DMS 273 treated with DMSO at 0.1 percent for 48 hours (cell line): ENCODE measurements around the gene KIAA0513.

ENCODE experiments used
- DNase-seq: peaks from one replicate; lab custom pipeline; 2025; lab: John Stamatoyannopoulos, UW

The KIAA0513 gene

DNA sequence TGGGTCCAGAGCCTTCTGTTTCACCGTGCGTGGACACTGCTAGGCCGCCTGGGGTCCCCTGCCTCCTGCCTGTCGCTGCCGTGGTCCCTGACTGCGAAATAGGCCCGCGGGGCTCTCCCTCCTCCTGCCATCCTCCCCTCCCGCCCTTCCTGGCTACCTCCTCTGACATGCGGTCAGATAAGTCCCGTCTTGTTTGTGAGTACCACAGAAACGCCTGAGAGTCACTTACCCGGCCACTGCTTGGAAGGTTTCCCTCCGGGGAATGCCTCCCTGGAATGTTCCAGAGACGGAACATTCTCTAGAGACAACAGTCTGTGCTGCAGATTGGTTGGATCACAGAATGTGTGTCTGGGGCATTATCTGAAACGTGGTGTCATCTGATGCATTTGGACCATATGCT is 61.9 kb downstream of the KIAA0513 start:
- DNase-seq = no peak

DNA sequence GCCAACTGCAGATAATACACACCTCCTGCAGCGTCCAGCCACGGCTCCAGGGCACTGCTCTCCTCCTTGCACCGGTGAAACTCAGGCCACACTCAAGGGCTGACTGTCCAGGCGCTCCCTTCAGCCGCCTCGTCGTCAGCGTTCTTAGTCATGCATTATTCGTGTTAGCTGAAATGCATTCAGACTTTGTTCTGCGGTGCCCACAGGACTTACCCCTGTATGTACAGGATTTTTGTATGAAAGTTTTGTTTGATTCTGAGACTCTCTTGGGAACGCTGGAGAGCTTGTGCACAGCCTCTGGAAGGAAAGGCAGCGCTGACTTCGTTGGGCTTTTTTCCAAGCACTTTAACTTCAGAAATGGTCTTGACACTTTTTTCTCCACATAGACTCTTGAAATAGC is 62.6 kb downstream of the KIAA0513 start:
- no peak for DNase-seq

DNA sequence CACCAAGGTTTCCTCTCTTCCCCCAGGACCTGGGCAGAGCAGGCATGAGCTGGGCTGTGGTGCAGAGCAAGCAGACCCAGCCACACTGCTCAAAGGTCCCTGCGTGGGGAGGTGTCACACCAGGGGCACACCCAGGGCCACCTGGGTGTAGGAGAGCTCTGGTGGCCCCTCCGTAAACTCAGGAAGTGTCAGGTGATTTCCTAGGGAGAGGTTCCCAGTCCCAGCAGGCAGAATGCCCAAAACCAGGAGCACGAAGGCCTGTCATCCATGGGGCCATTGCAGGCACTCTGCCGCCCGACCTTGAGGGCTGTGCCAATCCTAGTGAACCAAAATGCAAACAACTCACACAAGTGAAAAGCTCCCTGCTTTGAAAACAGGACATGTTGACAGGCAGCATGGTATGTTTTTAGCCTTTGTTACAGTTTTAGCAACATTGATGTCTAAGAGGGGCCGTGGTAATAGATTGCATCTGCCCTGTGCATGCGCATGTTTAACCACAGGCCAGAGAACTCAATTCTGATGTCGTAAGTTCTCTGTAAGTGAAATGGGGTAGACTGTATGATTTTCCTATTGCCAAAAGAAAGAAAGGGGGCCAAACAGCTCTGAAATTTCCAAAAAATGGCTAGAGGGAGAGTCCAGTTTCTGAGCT is 63.4 kb downstream of the KIAA0513 start:
- DNase-seq = no peak

DNA sequence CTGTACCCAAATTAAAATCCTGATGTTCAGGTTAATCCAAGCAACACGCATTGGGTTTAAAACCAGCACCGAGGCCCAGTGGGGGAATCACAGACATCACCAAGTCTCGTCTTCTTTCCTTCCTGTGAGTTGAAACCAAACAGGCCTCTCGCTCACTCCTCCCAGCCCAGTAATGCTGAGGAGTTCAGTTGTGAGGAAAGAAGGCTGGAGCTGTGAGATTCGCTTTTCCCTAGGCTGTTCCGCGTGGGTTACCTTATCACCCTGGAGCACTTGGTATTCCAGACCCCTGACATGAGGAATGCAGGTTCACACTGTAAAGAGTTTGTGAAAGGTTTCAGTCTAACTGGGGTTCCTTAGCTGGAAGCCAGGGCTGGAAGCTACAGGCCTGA is 63.9 kb downstream of the KIAA0513 start:
- no peak for DNase-seq

GRCh38 chr16:85092309-85092708 is 64.7 kb downstream of the KIAA0513 start:
- DNase-seq = no peak

- no peak for DNase-seq
These were observed 65.3 kb downstream of the KIAA0513 start for GRCh38 chr16:85092851-85093250.

DNA sequence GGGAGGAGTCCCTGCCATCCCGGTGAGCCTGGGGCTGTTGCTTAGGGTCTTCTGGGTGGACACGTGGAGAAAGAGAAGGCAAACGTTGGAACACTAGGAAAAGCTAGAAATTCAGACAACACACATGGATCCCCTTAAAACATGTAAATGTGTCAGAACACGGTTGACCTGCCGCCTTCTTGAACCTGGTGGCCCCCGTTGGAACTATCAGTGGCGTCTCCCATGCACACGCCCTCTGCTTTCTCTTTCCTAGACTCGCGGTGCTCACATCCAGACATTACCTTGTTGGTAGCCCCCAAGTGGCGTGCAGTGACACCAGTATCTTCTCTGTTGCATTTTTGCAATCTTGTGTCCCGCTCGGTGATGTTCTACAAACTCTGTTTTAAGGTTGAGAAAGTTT is 66.1 kb downstream of the KIAA0513 start:
- no peak for DNase-seq

DNA sequence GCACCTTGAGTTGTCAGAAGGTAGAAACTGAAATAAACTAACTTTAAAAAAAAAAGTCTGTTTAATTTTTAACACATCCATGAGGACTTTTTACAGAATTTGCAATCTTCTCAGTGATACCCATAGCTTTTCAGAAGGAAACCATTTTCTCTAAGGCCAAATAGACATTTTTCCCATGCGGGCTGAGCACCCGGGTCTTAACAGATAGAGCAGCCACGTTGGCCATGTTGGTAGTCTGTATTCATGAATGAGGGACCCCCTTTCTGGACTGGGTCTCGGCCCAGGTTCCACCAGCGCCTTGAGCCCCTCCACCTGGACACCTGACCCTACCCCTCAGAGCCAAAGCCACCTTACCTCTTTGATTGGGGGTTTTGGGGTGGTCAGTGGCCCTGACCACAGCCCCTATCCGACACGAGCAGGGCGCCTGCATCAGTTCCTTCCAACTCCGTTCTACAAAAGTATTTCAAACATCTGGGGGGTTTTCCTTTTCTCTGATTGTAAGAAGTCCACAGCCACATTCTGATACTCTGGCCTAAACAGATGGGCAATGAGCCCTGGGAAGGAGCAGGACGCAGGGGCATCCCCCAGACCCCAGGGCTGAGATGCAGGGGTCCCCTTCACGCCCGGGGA is 66.7 kb downstream of the KIAA0513 start:
- no peak for DNase-seq

DNA sequence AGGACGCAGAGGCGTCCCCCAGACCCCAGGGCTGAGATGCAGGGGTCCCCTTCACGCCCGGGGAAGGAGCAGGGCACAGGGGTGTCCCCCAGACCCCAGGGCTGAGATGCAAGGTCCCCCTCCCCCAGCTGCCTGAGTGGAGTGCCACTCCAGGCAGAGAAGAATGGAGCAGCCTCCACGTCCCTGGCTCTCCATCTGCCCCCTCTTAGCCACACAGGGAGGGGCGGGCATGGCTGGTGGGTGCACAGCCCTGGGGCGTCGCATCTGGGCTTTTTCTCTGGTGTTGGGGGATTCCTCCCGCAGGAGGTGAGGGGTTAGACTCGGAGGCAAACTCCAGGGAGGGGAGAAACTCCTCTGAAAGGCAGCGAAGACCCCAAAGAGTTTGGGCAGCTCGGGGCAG is 67.2 kb downstream of the KIAA0513 start:
- DNase-seq = no peak

- no peak for DNase-seq
These were observed 69.3 kb downstream of the KIAA0513 start for GRCh38 chr16:85096921-85097320.

DNA sequence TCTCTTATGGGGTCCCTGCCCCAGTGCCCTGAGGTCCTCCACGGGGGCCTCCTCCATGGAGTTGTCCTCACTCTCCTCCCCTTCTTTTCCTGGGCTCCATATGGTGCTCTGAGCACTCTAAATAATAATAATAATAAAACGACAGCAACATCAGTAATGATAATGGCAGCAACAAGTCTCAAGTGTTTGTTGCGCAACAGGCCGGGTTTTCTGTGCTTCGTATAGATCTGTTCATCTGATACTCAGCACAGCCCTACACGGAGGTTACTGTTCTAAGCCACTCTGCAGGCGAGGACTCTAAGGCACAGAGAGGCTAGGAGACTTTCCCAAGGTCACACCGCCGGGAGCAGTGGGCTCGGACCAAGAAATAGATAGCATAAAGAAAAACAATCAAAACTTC is 71.0 kb downstream of the KIAA0513 start:
- DNase-seq = no peak

GRCh38 chr16:85100265-85100664 is 72.7 kb downstream of the KIAA0513 start:
- DNase-seq = no peak

- no peak for DNase-seq
These were observed 74.5 kb downstream of the KIAA0513 start for GRCh38 chr16:85101956-85102630.

GRCh38 chr16:85103114-85104079 is 75.8 kb downstream of the KIAA0513 start:
- no peak for DNase-seq

- no peak for DNase-seq
These were observed 76.6 kb downstream of the KIAA0513 start for GRCh38 chr16:85104147-85104546.

GRCh38 chr16:85104821-85105391 is 77.3 kb downstream of the KIAA0513 start:
- no peak for DNase-seq

- no peak for DNase-seq
These were observed 77.9 kb downstream of the KIAA0513 start for GRCh38 chr16:85105475-85105874.

DNA sequence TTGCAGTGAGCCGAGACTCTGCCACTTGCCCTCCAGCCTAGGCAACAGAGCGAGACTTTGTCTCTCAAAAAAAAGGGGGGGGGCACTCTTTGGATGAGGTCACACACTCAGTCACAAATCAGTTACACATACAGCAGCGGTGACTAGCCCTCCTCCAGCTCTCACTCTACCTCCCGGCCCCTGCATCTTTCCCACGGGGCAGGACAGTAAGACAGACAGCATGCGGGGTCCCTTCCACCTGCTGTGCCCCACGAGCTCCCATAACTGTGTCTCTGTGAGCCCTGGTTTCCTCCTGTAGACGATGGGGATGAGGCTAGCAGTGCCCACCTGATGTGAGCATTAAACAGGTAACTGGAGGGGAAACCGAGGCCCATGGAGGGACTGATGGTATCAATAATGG is 79.5 kb downstream of the KIAA0513 start:
- DNase-seq = no peak

DNA sequence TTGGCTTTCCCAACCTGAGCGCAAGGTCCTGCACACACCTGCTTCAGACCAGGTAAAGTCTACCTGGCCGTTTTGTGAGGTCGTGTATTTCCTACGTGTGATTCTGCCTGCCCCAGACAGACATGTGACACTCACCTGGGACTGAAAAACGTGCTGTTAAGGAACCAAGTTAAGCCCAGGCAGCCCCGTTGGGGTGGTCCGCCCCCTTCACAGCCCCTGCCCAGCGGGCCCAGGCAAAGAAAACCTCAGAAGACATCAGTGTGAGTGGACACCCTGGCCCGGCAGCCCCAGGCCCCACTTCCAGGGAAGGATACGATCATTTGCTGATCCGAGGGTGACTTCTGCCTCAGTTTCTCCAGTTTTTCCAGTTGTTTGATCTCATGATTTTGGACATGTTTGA is 79.9 kb downstream of the KIAA0513 start:
- no peak for DNase-seq

DNA sequence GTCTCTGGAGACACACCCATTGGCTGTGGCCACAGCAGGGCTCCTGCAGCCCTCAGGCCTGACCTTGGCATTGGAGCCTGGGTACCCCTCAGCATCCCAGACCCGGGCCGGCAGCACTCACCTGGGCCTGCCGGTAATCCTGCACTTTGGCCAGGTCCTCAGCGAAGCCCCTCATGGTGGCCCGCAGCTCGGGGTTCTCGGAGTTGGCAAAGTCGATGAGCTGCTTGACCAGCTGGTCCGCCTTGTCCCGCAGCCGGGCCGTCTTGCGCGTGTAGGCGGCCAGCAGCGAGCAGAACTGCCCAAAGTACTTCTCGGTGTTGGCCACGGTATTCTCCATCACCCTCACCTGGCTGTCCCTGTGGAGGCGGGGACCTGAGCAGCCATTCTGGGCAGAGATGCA is 82.5 kb downstream of the KIAA0513 start:
- DNase-seq = no peak

GRCh38 chr16:85111184-85111583 is 83.6 kb downstream of the KIAA0513 start:
- no peak for DNase-seq

GRCh38 chr16:85112364-85112763 is 84.8 kb downstream of the KIAA0513 start, which contains the start of gene CIBAR2:
Gene CIBAR2, minus strand, starts transcription at chr16:85112472. Its CDS starts 120 bp downstream, at chr16:85112352.
- DNase-seq = no peak
